ENCODE results near the gene WHRN. TPM values are rescaled to one million over a fixed set of nuclear protein-coding genes. Genes with fewer than 3 reads are reported as not detected.

WHRN gene
- total and polyA plus RNA-seq, 2 of the 8 experiments (the other 6 are each of a cell fraction or from before 2014, with no cell fraction given) = 4.4 to 7.7 TPM

GRCh38 chr9:114378016-114378415 lies 127.3 kb downstream of the WHRN start:
- Histone ChIP-seq H4K8ac (ENCODE audit: extremely low read depth, insufficient read depth, low read length) (no peak overlapping the region), H4K20me1 (replicated peaks in 1 of 2; ENCODE audit: control insufficient read depth in 1 of 2, insufficient read depth in 2 of 2, low read length in 2 of 2) (peaks cover 0 to 2% of the 10 kb centered on the region in 2 experiments), H3K23me2 (ENCODE audit: low read depth, low read length) (no peaks in the 10 kb centered on the region; the same call in 1 of the 2 replicates), H2AFZ (ENCODE audit: low read length) (no peak overlapping the region), H3K9ac (replicated peaks in 1 of 4; ENCODE audit: extremely low read depth in 1 of 4, low read depth in 3 of 4, low read length in 3 of 4) (no peak overlapping the region), H3K4ac (replicated peaks; ENCODE audit: insufficient read length, low read depth, low read length) (no peak overlapping the region), H3K4me3 (ENCODE audit: extremely low read depth in 1 of 4, insufficient read depth in 2 of 4, low read depth in 3 of 4, low read length in 4 of 4) (no peak overlapping the region), H4K91ac (replicated peaks; ENCODE audit: insufficient read length, low read length) (no peak overlapping the region), H3K9me3 (ENCODE audit: insufficient read depth in 2 of 2, low read depth in 1 of 2, low read length in 1 of 2) (no peaks in the 10 kb centered on the region), H2BK15ac (ENCODE audit: low read length) (no peak overlapping the region), H3K27me3 (replicated peaks in 1 of 4; ENCODE audit: control insufficient read depth in 3 of 4, extremely low read depth in 1 of 4, insufficient read depth in 3 of 4, low read length in 3 of 4) (no peaks in the 10 kb centered on the region), H3K79me1 (ENCODE audit: low read depth, low read length) (no peaks in the 10 kb centered on the region), H3K36me3 (ENCODE audit: control insufficient read depth in 2 of 4, insufficient read depth in 4 of 4, low read length in 3 of 4) (peaks cover 2 to 20% (median 4%) of the 10 kb centered on the region in 4 experiments; a peak in 4 of 8 replicates), H4K5ac (ENCODE audit: insufficient read length, low read depth, low read length) (no peak overlapping the region), H2BK12ac (ENCODE audit: low read depth, low read length) (no peak overlapping the region), H3K79me2 (ENCODE audit: control insufficient read depth in 1 of 2, insufficient read depth in 2 of 2, low read length in 2 of 2) (no peaks in the 10 kb centered on the region), H3K23ac (ENCODE audit: insufficient read length) (no peak overlapping the region), H2BK120ac (replicated peaks; ENCODE audit: low read depth, low read length) (no peak overlapping the region), H3K56ac (replicated peaks; ENCODE audit: insufficient read length, low read depth, low read length) (no peak overlapping the region), H3K18ac (ENCODE audit: extremely low read depth, low read length) (no peak overlapping the region), H3K4me2 (ENCODE audit: insufficient read depth in 1 of 2, low read depth in 2 of 2, low read length in 2 of 2) (no peak overlapping the region), H3K14ac (ENCODE audit: insufficient read length) (no peak overlapping the region), H3K27ac (ENCODE audit: low read depth, low read length) (no peak overlapping the region), H3K4me1 (replicated peaks in 1 of 4; ENCODE audit: control insufficient read depth in 3 of 4, insufficient read depth in 4 of 4, low read length in 3 of 4) (peaks cover 3 to 8% (median 7%) of the 10 kb centered on the region in 4 experiments), H2AK5ac (ENCODE audit: low read depth, low read length) (no peak overlapping the region), H2BK5ac (ENCODE audit: low read depth, low read length) (no peak overlapping the region), H2BK20ac (ENCODE audit: low read length) (no peak overlapping the region)
- ChIA-PET CTCF (ENCODE audit: partially characterized antibody) (interaction anchor here (1.3 to 1.9 kb wide), 2 partner anchors 28 to 38 kb away, joined by 3 to 6 read pairs; no protein-coding TSS in a partner anchor), POLR2A (ENCODE audit: partially characterized antibody) (interaction anchor here (1.1 to 2.4 kb wide), 3 partner anchors 10 to 28 kb away, joined by 5 to 13 read pairs (median 5); partner anchors contain the start of gene AKNA)
- FAIRE-seq (no peak), DNase-seq (ENCODE audit: low read depth in 1 of 2, low spot score in 2 of 2) (no peak)
- TF ChIP-seq KDM5A (IDR thresholded peaks at IDR 0.05; ENCODE audit: low read length) (no peak), EP300 (IDR thresholded peaks at IDR 0.05; ENCODE audit: borderline replicate concordance in 1 of 2, low read depth in 2 of 2, low read length in 2 of 2) (no peak), BCL11A (IDR thresholded peaks at IDR 0.05; ENCODE audit: low read depth in 2 of 2, low read length in 2 of 2) (no peak), MAFK (IDR thresholded peaks at IDR 0.05; ENCODE audit: low read depth, low read length) (no peak), NRF1 (IDR thresholded peaks at IDR 0.05; ENCODE audit: low read depth, low read length) (no peak), NANOG (IDR thresholded peaks at IDR 0.05; ENCODE audit: insufficient read depth, low read depth, low read length, poor library complexity, severe bottlenecking) (no peak), RNF2 (IDR thresholded peaks at IDR 0.05; ENCODE audit: borderline replicate concordance, low read depth, low read length, missing control alignments, poor library complexity, severe bottlenecking) (no peak), KDM1A (IDR thresholded peaks at IDR 0.05; ENCODE audit: borderline replicate concordance, low read length) (no peak)
- WGBS, 2 experiments (ENCODE audit: extremely low coverage in 1 of 2, insufficient coverage in 1 of 2, insufficient read length in 1 of 2, insufficient replicate concordance in 2 of 2, low coverage in 1 of 2, low lambda C conversion rate in 2 of 2, missing lambda C conversion rate in 1 of 2) = 85% methylated on average over 8 of the region's 8 CpGs; no CpG with 5 or more reads in 1 of the 2 experiments

Data from H1 (cell line).